OCI-LY7 (cell line): ENCODE results near the gene RBM18. TPM values are rescaled to one million over a fixed set of nuclear protein-coding genes. Genes with fewer than 3 reads are reported as not detected.

ENCODE experiments used
- BruUV-seq: library from RNA; stranded (reverse); fragments of 400-500 nt; replicated peaks from 2 replicates; lab custom pipeline; 2021; lab: Mats Ljungman, UMichigan
- CTCF ChIA-PET: fragments of 300-600 bp; sonication (Branson Sonifier 250); formaldehyde crosslinking; loops from one replicate; lab custom pipeline; 2022; ENCODE audit warnings: antibody characterized with exemption; ENCODE audit not compliant: unreplicated experiment; lab: Charles Lee
- POLR2A ChIA-PET: fragments of 300-600 bp; sonication (Branson Sonifier 250); formaldehyde crosslinking; loops from one replicate; lab custom pipeline; 2022; ENCODE audit warnings: antibody characterized with exemption; lab: Charles Lee
- DNase-seq: peaks from one replicate; pipeline ENCODE4 v3.0.0-alpha.2; 2015; ENCODE audit warnings: low spot score
- H2AFZ ChIP-seq: fragments of 200-600 bp; sonication (generic), shearing (Covaris generic); 2 replicates; pipeline ENCODE4 v1.6.1; 2014; ENCODE audit warnings: mild to moderate bottlenecking, antibody characterized with exemption, low read length, moderate library complexity
- H3K27ac ChIP-seq: fragments of 200-600 bp; sonication (generic); 2 replicates; pipeline ENCODE4 v1.5.1; 2014; ENCODE audit warnings: mixed run types, low read depth, mild to moderate bottlenecking, moderate library complexity, low read length, inconsistent platforms; ENCODE audit not compliant: poor library complexity, severe bottlenecking
- H3K36me3 ChIP-seq: fragments of 200-600 bp; sonication (generic); 2 replicates; pipeline ENCODE4 v1.6.1; 2014; ENCODE audit warnings: mild to moderate bottlenecking, antibody characterized with exemption, low read length, moderate library complexity, mixed read lengths; ENCODE audit not compliant: insufficient read depth
- H3K4me1 ChIP-seq: fragments of 200-600 bp; sonication (generic); 2 replicates; pipeline ENCODE4 v1.5.1; 2014; ENCODE audit warnings: mild to moderate bottlenecking, low read length; ENCODE audit not compliant: insufficient read depth, poor library complexity, severe bottlenecking
- H3K4me2 ChIP-seq: fragments of 200-600 bp; sonication (generic); 2 replicates; pipeline ENCODE4 v1.6.1; 2014; ENCODE audit warnings: mild to moderate bottlenecking, low read length
- H3K4me3 ChIP-seq: fragments of 200-600 bp; sonication (generic); 2 replicates; pipeline ENCODE4 v1.5.1; 2014; ENCODE audit warnings: mild to moderate bottlenecking, low read depth, low read length; ENCODE audit not compliant: poor library complexity, severe bottlenecking
- H3K79me2 ChIP-seq: fragments of 200-600 bp; sonication (generic); 2 replicates; pipeline ENCODE4 v1.6.1; 2016; ENCODE audit warnings: low read depth, mild to moderate bottlenecking, low read length, moderate library complexity, mixed read lengths; ENCODE audit not compliant: insufficient read depth
- H3K9me2 ChIP-seq: fragments of 200-600 bp; sonication (generic); 2 replicates; pipeline ENCODE4 v1.6.1; 2016; ENCODE audit warnings: mild to moderate bottlenecking, low read length, mixed read lengths; ENCODE audit not compliant: insufficient read depth
- H3K9me3 ChIP-seq: fragments of 200-600 bp; sonication (generic); 2 replicates; pipeline ENCODE4 v1.6.1; 2014; ENCODE audit warnings: mild to moderate bottlenecking, mixed run types, low read length, mixed read lengths
- H4K20me1 ChIP-seq: fragments of 200-600 bp; sonication (generic); 2 replicates; pipeline ENCODE4 v1.6.1; 2014; ENCODE audit warnings: mild to moderate bottlenecking, antibody characterized with exemption, low read length, moderate library complexity, mixed read lengths; ENCODE audit not compliant: insufficient read depth
- CTCF ChIP-seq: fragments of 200-600 bp; sonication (generic); conservative IDR thresholded peaks from 2 replicates; pipeline ENCODE4 v1.5.1; 2014; ENCODE audit warnings: mild to moderate bottlenecking, antibody characterized with exemption, low read length, moderate library complexity, mixed read lengths
- EZH2phosphoT487 ChIP-seq: fragments of 200-600 bp; sonication (generic); IDR thresholded peaks from 2 replicates; pipeline ENCODE4 v1.6.1; 2018; ENCODE audit warnings: low read depth, borderline replicate concordance, mild to moderate bottlenecking, mixed run types, antibody characterized with exemption, low read length, moderate library complexity, mixed read lengths
- intact Hi-C: fragments of 100-400 bp; cut with micrococcal nuclease; formaldehyde crosslinking; loops from one replicate; pipeline ENCODE4 v1.10.0; 2022; ENCODE audit not compliant: unreplicated experiment
- total RNA-seq, 2 experiments: library from RNA; depleted of rRNA in 1 of 2; stranded (reverse); fragments of >200 nt in 1 of 2; shearing (Covaris generic) in 1 of 2; gene quantifications; 2 replicates each; pipeline ENCODE4 v1.2.3, GENCODE V29; 2014 to 2022

The RBM18 gene
- total RNA-seq, 2 experiments from 2014 or later: 8.3 to 22.2 TPM

GRCh38 chr9:122221183-122221811 lies 43.3 kb downstream of the RBM18 start:
- H3K27ac ChIP-seq: no peak overlapping the region
- H3K9me2 ChIP-seq: no peaks in the 10 kb centered on the region
- no peak overlapping the region for H3K4me2 ChIP-seq
- intact Hi-C loops: no loop called here
- TF ChIP-seq EZH2phosphoT487 (no peak), CTCF (no peak)
- no peak for DNase-seq
- no peak overlapping the region for H2AFZ ChIP-seq
- H3K4me3 ChIP-seq: no peak overlapping the region
- BruUV-seq: no TSS peak
- CTCF ChIA-PET: no interaction called here
- H3K9me3 ChIP-seq: no peaks in the 10 kb centered on the region
- POLR2A ChIA-PET: no interaction called here
- H3K36me3 ChIP-seq: no peaks in the 10 kb centered on the region
- no peaks in the 10 kb centered on the region for H4K20me1 ChIP-seq
- H3K79me2 ChIP-seq: no peaks in the 10 kb centered on the region
- no peaks in the 10 kb centered on the region for H3K4me1 ChIP-seq

DNA sequence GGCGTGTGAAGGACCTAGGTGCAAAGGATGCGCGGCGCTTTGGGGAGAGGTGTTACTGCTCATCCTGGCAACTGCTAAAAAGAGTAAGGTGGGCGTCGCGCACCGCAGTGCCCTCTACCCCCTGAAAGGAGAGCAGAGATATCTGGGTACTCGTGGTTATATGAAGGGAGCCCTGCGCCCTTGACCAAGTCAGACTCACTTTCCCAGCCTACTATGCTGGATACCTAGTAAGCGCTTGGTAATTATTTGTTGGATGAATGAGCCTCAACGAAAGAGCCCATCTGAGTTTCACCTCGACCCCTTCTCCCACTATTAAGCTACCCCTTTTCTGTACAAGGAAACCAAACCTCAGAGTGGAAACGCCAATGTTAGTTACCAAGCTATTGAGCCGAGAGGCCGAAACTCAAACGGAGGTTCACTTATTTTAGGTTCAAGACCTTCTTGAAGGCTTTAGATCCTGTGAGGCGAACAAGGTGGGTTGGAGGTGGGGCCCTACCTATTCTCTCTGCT lies 43.9 kb downstream of the RBM18 start:
- H3K4me2 ChIP-seq: no peak overlapping the region
- no peak for DNase-seq
- H3K36me3 ChIP-seq: no peaks in the 10 kb centered on the region
- H4K20me1 ChIP-seq: no peaks in the 10 kb centered on the region
- no peaks in the 10 kb centered on the region for H3K9me2 ChIP-seq
- H3K4me1 ChIP-seq: no peaks in the 10 kb centered on the region
- H3K27ac ChIP-seq: no peak overlapping the region
- no TSS peak for BruUV-seq
- TF ChIP-seq CTCF (no peak), EZH2phosphoT487 (no peak)
- ChIA-PET POLR2A (no interaction called here), CTCF (no interaction called here)
- H2AFZ ChIP-seq: no peak overlapping the region
- intact Hi-C loops: no loop called here
- H3K79me2 ChIP-seq: no peaks in the 10 kb centered on the region
- no peaks in the 10 kb centered on the region for H3K9me3 ChIP-seq
- H3K4me3 ChIP-seq: no peak overlapping the region
